HG03558 (cell line): ENCODE measurements around the gene AUTS2.

ENCODE experiments used
- ATAC-seq: cut with Tn5 transposase; IDR thresholded peaks from one replicate; pipeline ENCODE4 v1.9.1; 2021; ENCODE audit warnings: moderate number of reproducible peaks; ENCODE audit not compliant: unreplicated experiment; ENCODE audit errors: extremely low read depth

Gene AUTS2

GRCh38 chr7:69598081-69598486 lies at the start of gene AUTS2:
AUTS2 (plus strand) TSS chr7:69598475; CDS start chr7:69599654, 1,179 bp downstream.
- ATAC-seq: no peak

- no peak for ATAC-seq
These were observed 47.3 kb upstream of the AUTS2 start for GRCh38 chr7:69550991-69551390.

GRCh38 chr7:69553190-69553589 lies 45.1 kb upstream of the AUTS2 start:
- no peak for ATAC-seq

GRCh38 chr7:69561266-69561960 lies 36.9 kb upstream of the AUTS2 start:
- ATAC-seq: no peak

GRCh38 chr7:69564454-69565417 lies 33.5 kb upstream of the AUTS2 start:
- no peak for ATAC-seq

- no peak for ATAC-seq
These were observed 30.5 kb upstream of the AUTS2 start for GRCh38 chr7:69567800-69568199.

GRCh38 chr7:69568266-69568665 lies 30.0 kb upstream of the AUTS2 start:
- no peak for ATAC-seq

- ATAC-seq: no peak
These were observed 22.6 kb upstream of the AUTS2 start for GRCh38 chr7:69575651-69576050.

GRCh38 chr7:69577221-69577620 lies 21.1 kb upstream of the AUTS2 start:
- ATAC-seq: no peak

GRCh38 chr7:69585169-69585568 lies 13.1 kb upstream of the AUTS2 start:
- no peak for ATAC-seq

- ATAC-seq: no peak
These were observed 12.0 kb upstream of the AUTS2 start for GRCh38 chr7:69586321-69586720.

- no peak for ATAC-seq
These were observed 9.5 kb upstream of the AUTS2 start for GRCh38 chr7:69588773-69589172.

- no peak for ATAC-seq
These were observed 6.5 kb upstream of the AUTS2 start for GRCh38 chr7:69591805-69592204.

GRCh38 chr7:69593511-69593910 lies 4.8 kb upstream of the AUTS2 start:
- no peak for ATAC-seq

- no peak for ATAC-seq
These were observed 2.9 kb upstream of the AUTS2 start for GRCh38 chr7:69595415-69595814.

GRCh38 chr7:69596056-69596455 lies 2.2 kb upstream of the AUTS2 start:
- no peak for ATAC-seq

- ATAC-seq: no peak
These were observed 1.5 kb upstream of the AUTS2 start for GRCh38 chr7:69596723-69597277.

GRCh38 chr7:69597278-69598076 lies 798 bp upstream of the AUTS2 start:
- no peak for ATAC-seq

- no peak for ATAC-seq
These were observed 411 bp downstream of the AUTS2 start for GRCh38 chr7:69598487-69599285.
